Activated CD8-positive, alpha-beta memory T cell treated with anti-CD3 and anti-CD28 coated beads for 1 hour (primary cell): ENCODE measurements around the gene PIK3R4.

Source experiments
- DNase-seq, 2 donors: peaks; one replicate each; pipeline ENCODE4 v3.0.0-alpha.2; 2020; ENCODE audit warnings: low read depth in 1 of 2; ENCODE audit errors: extremely low read depth in 1 of 2

Gene PIK3R4

DNA sequence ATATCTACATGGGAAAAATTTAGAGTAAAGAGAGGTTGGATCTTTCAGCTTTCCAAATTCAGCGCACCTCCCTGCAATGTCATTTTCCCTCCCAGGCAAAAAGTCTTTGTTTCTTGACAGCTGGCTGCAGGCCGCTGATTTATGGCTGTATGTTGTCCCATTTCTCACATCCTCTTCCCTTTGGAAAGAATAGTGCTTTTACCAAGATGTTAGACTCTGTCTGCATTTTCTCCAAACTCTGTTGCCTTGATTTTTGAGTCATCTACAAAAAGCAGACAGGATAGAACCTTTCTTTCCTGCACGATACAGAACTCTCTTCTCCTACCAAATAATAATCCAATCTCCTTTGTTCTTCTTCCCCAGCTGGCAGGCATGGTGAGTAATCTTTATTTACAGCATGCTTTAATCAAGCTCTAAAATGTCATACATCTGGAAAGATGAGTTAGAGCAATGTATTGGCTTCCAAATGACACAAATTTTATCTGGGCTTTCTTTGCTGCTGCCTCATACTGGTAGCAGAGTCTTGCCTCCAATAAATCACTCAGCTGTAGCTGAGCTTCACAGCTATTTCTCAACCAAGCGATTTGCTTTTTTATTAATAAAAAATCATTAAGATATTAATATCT lies 101.9 kb downstream of the PIK3R4 start:
- DNase-seq = no peak

- DNase-seq = no peak
Observed at GRCh38 chr3:130640027-130640426, 106.6 kb downstream of the PIK3R4 start.

GRCh38 chr3:130636480-130637234 lies 110.0 kb downstream of the PIK3R4 start:
- no peak for DNase-seq

DNA sequence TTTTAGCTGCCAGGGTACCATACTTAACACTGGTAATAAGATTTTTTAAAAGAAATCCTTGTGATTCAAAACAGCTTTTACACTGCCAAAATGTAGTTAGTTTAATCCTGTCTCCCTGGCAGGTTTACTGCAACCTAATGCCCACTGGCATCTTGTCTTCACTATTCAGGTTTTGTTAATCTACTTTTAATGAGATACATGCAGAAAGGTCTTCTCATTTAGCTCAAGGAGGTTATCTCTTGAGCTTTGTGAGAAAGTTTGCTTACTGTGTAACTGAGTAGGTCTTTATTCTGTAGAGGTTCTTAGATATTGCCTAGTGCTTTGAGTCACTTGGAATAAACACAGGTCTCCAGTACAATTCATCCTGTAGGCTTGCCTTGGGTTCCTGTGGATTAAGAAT lies 110.7 kb downstream of the PIK3R4 start:
- no peak for DNase-seq

GRCh38 chr3:130635285-130635684 lies 111.3 kb downstream of the PIK3R4 start:
- no peak for DNase-seq
